ENCODE results near the gene HIPK3.

HIPK3 gene

GRCh38 chr11:33307984-33308383 lies 50.8 kb downstream of the HIPK3 start:
- no peak overlapping the region for H3K4me3 ChIP-seq (ENCODE audit: low read length)
- TF ChIP-seq ZNF274 (IDR thresholded peaks at IDR 0.05; ENCODE audit: low read depth, low read length) = no peak

- H3K4me3 ChIP-seq (ENCODE audit: low read length) = no peak overlapping the region
Observed at GRCh38 chr11:33309118-33309517, 51.9 kb downstream of the HIPK3 start.

GRCh38 chr11:33310720-33311500 lies 53.7 kb downstream of the HIPK3 start:
- no peak for TF ChIP-seq ZNF274 (IDR thresholded peaks at IDR 0.05; ENCODE audit: low read depth, low read length)
- H3K4me3 ChIP-seq (ENCODE audit: low read length) = no peak overlapping the region

More at GRCh38 chr11:33309118-33309517, 51.9 kb downstream of the HIPK3 start:
- TF ChIP-seq ZNF274 (IDR thresholded peaks at IDR 0.05; ENCODE audit: low read depth, low read length) = no peak

- no peak overlapping the region for H3K4me3 ChIP-seq (ENCODE audit: low read length)
- no peak for TF ChIP-seq ZNF274 (IDR thresholded peaks at IDR 0.05; ENCODE audit: low read depth, low read length)
Observed at GRCh38 chr11:33311680-33312079, 54.5 kb downstream of the HIPK3 start.

GRCh38 chr11:33315822-33316221 lies 58.6 kb downstream of the HIPK3 start:
- no peak overlapping the region for H3K4me3 ChIP-seq (ENCODE audit: low read length)
- no peak for TF ChIP-seq ZNF274 (IDR thresholded peaks at IDR 0.05; ENCODE audit: low read depth, low read length)

GRCh38 chr11:33317662-33318061 lies 60.5 kb downstream of the HIPK3 start:
- TF ChIP-seq ZNF274 (IDR thresholded peaks at IDR 0.05; ENCODE audit: low read depth, low read length) = no peak

GRCh38 chr11:33320016-33320813 lies 63.0 kb downstream of the HIPK3 start:
- H3K4me3 ChIP-seq (ENCODE audit: low read length) = no peak overlapping the region
- no peak for TF ChIP-seq ZNF274 (IDR thresholded peaks at IDR 0.05; ENCODE audit: low read depth, low read length)

More at GRCh38 chr11:33317662-33318061, 60.5 kb downstream of the HIPK3 start:
- H3K4me3 ChIP-seq (ENCODE audit: low read length) = no peak overlapping the region

- H3K4me3 ChIP-seq (ENCODE audit: low read length) = peak overlapping the region; percentile 43; the same call in 1 of the 2 replicates
- no peak for TF ChIP-seq ZNF274 (IDR thresholded peaks at IDR 0.05; ENCODE audit: low read depth, low read length)
Observed at GRCh38 chr11:33320814-33321330, 63.7 kb downstream of the HIPK3 start.

- H3K4me3 ChIP-seq (ENCODE audit: low read length) = no peak overlapping the region
Observed at GRCh38 chr11:33321422-33321821, 64.2 kb downstream of the HIPK3 start.

GRCh38 chr11:33323421-33323820 lies 66.2 kb downstream of the HIPK3 start:
- no peak overlapping the region for H3K4me3 ChIP-seq (ENCODE audit: low read length)
- no peak for TF ChIP-seq ZNF274 (IDR thresholded peaks at IDR 0.05; ENCODE audit: low read depth, low read length)

More at GRCh38 chr11:33321422-33321821, 64.2 kb downstream of the HIPK3 start:
- TF ChIP-seq ZNF274 (IDR thresholded peaks at IDR 0.05; ENCODE audit: low read depth, low read length) = no peak

GRCh38 chr11:33324302-33324985 lies 67.3 kb downstream of the HIPK3 start:
- TF ChIP-seq ZNF274 (IDR thresholded peaks at IDR 0.05; ENCODE audit: low read depth, low read length) = no peak

GRCh38 chr11:33325451-33325850 lies 68.3 kb downstream of the HIPK3 start:
- no peak overlapping the region for H3K4me3 ChIP-seq (ENCODE audit: low read length)
- no peak for TF ChIP-seq ZNF274 (IDR thresholded peaks at IDR 0.05; ENCODE audit: low read depth, low read length)

More at GRCh38 chr11:33324302-33324985, 67.3 kb downstream of the HIPK3 start:
- peak overlapping the region; percentile 23; the same call in 1 of the 2 replicates for H3K4me3 ChIP-seq (ENCODE audit: low read length)

- H3K4me3 ChIP-seq (ENCODE audit: low read length) = no peak overlapping the region
- TF ChIP-seq ZNF274 (IDR thresholded peaks at IDR 0.05; ENCODE audit: low read depth, low read length) = no peak
Observed at GRCh38 chr11:33329705-33330329, 72.6 kb downstream of the HIPK3 start.
